ENCODE data around the gene ABRACL. TPM values are rescaled to one million over a fixed set of nuclear protein-coding genes. Genes with fewer than 3 reads are reported as not detected.
A peak's percentile ranks its signal among the peaks of the same experiment; 100 is the strongest.

ABRACL gene
- total RNA-seq, 1 donor from 2014 or later, result 20.0 TPM

- no peak for DNase-seq (ENCODE audit: low spot score)
Measured at GRCh38 chr6:139053382-139053781, 24.8 kb downstream of the ABRACL start.

- DNase-seq (ENCODE audit: low spot score), result no peak
Measured at GRCh38 chr6:139054001-139054400, 25.5 kb downstream of the ABRACL start.

- DNase-seq (ENCODE audit: low spot score), result no peak
Measured at GRCh38 chr6:139055709-139056108, 27.2 kb downstream of the ABRACL start.

- no peak for DNase-seq (ENCODE audit: low spot score)
Measured at GRCh38 chr6:139058029-139058428, 29.5 kb downstream of the ABRACL start.

GRCh38 chr6:139060332-139060731 is 31.8 kb downstream of the ABRACL start:
- DNase-seq (ENCODE audit: low spot score), result no peak

GRCh38 chr6:139062932-139063646 is 34.5 kb downstream of the ABRACL start:
- no peak for DNase-seq (ENCODE audit: low spot score)

- peak; percentile 10 for DNase-seq (ENCODE audit: low spot score)
Measured at GRCh38 chr6:139064981-139065665, 36.6 kb downstream of the ABRACL start.

- no peak for DNase-seq (ENCODE audit: low spot score)
Measured at GRCh38 chr6:139066080-139066479, 37.5 kb downstream of the ABRACL start.

GRCh38 chr6:139068846-139069245 is 40.3 kb downstream of the ABRACL start:
- no peak for DNase-seq (ENCODE audit: low spot score)

GRCh38 chr6:139073118-139073517 is 44.6 kb downstream of the ABRACL start:
- DNase-seq (ENCODE audit: low spot score), result no peak

GRCh38 chr6:139079018-139079417 is 50.5 kb downstream of the ABRACL start:
- DNase-seq (ENCODE audit: low spot score), result no peak

GRCh38 chr6:139080255-139080920 is 51.8 kb downstream of the ABRACL start:
- DNase-seq (ENCODE audit: low spot score), result no peak

- no peak for DNase-seq (ENCODE audit: low spot score)
Measured at GRCh38 chr6:139081471-139081870, 52.9 kb downstream of the ABRACL start.

- no peak for DNase-seq (ENCODE audit: low spot score)
Measured at GRCh38 chr6:139082370-139082769, 53.8 kb downstream of the ABRACL start.

- DNase-seq (ENCODE audit: low spot score), result no peak
Measured at GRCh38 chr6:139091826-139092225, 63.3 kb downstream of the ABRACL start.

Other genes with a start within 250 kb of the ABRACL start
- not detected for gene ECT2L, start 232.7 kb upstream of the ABRACL start, total RNA-seq (ENCODE audit: insufficient read depth, low replicate concordance)
- gene REPS1, start 40.5 kb upstream of the ABRACL start, total RNA-seq (ENCODE audit: insufficient read depth, low replicate concordance), result 48.2 TPM
- 26.2 TPM for gene HECA, start 106.3 kb downstream of the ABRACL start, total RNA-seq (ENCODE audit: insufficient read depth, low replicate concordance)